Tibial nerve (tissue), 4 donors: Measurements from ENCODE around the gene CLIC2. TPM values are rescaled to one million over a fixed set of nuclear protein-coding genes. Genes with fewer than 3 reads are reported as not detected.

Source experiments
- DNase-seq, 2 donors: peaks; one replicate each; pipeline ENCODE4 v3.0.0-alpha.2; 2019; ENCODE audit warnings: low spot score in 2 of 2
- H3K27ac ChIP-seq, 4 donors: fragments of 200-600 bp; sonication (generic) in 3 of 4; one replicate each; pipeline ENCODE4 v1.5.1; 2017 to 2019; ENCODE audit warnings: mild to moderate bottlenecking in 1 of 4
- H3K27me3 ChIP-seq, 2 donors: fragments of 200-600 bp; sonication (generic) in 1 of 2; one replicate each; pipeline versions ENCODE4 v1.5.1 to v1.6.0; 2017 to 2019
- H3K36me3 ChIP-seq, 3 donors: fragments of 200-600 bp; sonication (generic); one replicate each; pipeline ENCODE4 v1.5.1; 2018 to 2019
- H3K4me1 ChIP-seq, 4 donors: fragments of 200-600 bp; sonication (generic) in 3 of 4; one replicate each; pipeline ENCODE4 v1.5.1; 2017 to 2019
- H3K4me3 ChIP-seq, 4 donors: fragments of 200-600 bp; sonication (generic) in 3 of 4; one replicate each; pipeline ENCODE4 v1.5.1; 2017 to 2019; ENCODE audit warnings: mild to moderate bottlenecking in 1 of 4, moderate library complexity in 1 of 4
- H3K9me3 ChIP-seq, 4 donors: fragments of 200-600 bp; sonication (generic) in 3 of 4; one replicate each; pipeline ENCODE4 v1.5.1; 2017 to 2019
- EP300 ChIP-seq, 2 donors: sonication (generic); formaldehyde crosslinking; IDR thresholded peaks; one replicate each; pipeline ENCODE4 v1.6.1; 2017; ENCODE audit warnings: antibody characterized with exemption in 2 of 2, mild to moderate bottlenecking in 1 of 2
- POLR2A ChIP-seq, 2 donors: fragments of 450-650 bp; IDR thresholded peaks; one replicate each; pipeline ENCODE4 v1.6.1; 2017; ENCODE audit warnings: antibody characterized with exemption in 2 of 2, mild to moderate bottlenecking in 2 of 2, moderate library complexity in 2 of 2
- WGBS, 2 donors: methylation state at CpG; one replicate each; pipeline ENCODE4 v1.1.5; 2018; 5-methylcytosine and 5-hydroxymethylcytosine counted together
- total RNA-seq, 4 donors: library from RNA; depleted of rRNA; stranded (reverse); fragments of >200 nt; gene quantifications; one replicate each; pipeline ENCODE4 v1.1.0, GENCODE V29; 2016
- TF ChIP-seq, protein P1 (sequence below), 5 experiments: fragments of 200-600 bp in 3 of 5; fragments of 450-650 bp in 2 of 5; sonication (generic) in 3 of 5; IDR thresholded peaks; one replicate each; pipeline ENCODE4 v1.5.1; 2016 to 2019; ENCODE audit warnings: antibody characterized with exemption in 5 of 5, mild to moderate bottlenecking in 3 of 5, moderate library complexity in 2 of 5

Gene CLIC2
- total RNA-seq, 4 donors from 2014 or later, result 12.0 to 21.6 (median 18.3) TPM

DNA sequence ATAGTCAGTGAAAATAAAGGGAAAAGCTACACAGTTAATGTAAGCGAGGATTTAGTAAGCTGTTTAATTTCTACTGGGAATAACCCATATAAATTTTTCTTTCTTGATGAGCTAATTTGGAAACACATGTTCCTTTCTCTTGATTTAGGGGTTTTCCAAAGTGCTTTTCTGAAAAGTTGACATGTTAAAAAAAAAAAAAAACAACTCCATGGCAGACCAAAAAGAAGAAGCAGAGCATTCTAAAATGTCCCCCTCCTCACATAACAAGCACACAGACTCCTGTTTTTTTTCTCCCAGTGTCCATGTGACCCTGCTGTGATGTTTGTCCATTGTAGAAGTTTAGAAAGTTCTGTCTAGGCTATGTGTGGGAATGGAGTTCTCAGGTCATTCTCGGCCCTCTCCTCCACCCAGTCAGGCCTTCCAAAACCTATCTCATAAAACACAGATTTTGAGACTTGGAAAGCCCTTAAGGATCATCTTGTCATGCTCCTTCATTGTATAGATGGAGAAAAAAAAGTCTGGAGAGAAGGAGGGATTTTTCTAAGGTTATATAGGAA is 792 bp downstream of the CLIC2 start:
- H3K27ac ChIP-seq, result peak overlapping the region in 3 of 4 donors; percentile 26 to 73 (median 70)
- WGBS, 2 donors, result 36 to 57% methylated on average over 2 of the region's 2 CpGs

DNA sequence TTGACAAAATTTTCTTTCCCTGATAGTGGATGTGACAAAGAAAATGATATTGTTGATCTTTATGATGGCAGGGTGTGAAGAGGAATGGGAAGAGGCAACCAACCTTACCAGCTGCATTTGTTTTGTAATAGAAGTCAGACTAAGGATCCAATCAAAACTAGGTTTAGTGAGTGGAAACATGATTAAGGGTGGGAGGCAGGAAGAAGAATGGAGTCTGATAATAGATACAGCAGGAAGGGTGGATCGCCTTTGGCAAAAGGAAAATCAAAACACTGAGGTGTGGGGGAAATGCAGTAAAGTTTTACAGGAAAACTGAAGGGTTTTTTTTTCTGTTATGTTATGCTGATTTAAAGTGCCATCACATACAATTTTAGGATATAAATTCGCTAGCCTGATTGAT is 3.4 kb downstream of the CLIC2 start:
- H3K27ac ChIP-seq, result no peak overlapping the region
- H3K9me3 ChIP-seq, result peaks cover 0 to 5% (median 0%) of the 10 kb centered on the region in 4 donors
- H3K27me3 ChIP-seq, result no peaks in the 10 kb centered on the region
- H3K36me3 ChIP-seq, result no peaks in the 10 kb centered on the region
- no peak for DNase-seq
- TF ChIP-seq, protein P1, sequence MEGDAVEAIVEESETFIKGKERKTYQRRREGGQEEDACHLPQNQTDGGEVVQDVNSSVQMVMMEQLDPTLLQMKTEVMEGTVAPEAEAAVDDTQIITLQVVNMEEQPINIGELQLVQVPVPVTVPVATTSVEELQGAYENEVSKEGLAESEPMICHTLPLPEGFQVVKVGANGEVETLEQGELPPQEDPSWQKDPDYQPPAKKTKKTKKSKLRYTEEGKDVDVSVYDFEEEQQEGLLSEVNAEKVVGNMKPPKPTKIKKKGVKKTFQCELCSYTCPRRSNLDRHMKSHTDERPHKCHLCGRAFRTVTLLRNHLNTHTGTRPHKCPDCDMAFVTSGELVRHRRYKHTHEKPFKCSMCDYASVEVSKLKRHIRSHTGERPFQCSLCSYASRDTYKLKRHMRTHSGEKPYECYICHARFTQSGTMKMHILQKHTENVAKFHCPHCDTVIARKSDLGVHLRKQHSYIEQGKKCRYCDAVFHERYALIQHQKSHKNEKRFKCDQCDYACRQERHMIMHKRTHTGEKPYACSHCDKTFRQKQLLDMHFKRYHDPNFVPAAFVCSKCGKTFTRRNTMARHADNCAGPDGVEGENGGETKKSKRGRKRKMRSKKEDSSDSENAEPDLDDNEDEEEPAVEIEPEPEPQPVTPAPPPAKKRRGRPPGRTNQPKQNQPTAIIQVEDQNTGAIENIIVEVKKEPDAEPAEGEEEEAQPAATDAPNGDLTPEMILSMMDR (IDR thresholded peaks at IDR 0.05), result no peak
- TF ChIP-seq POLR2A (IDR thresholded peaks at IDR 0.05) (no peak), EP300 (IDR thresholded peaks at IDR 0.05) (no peak)
- WGBS, 2 donors, result 44 to 82% methylated on average over 2 of the region's 2 CpGs
- no peaks in the 10 kb centered on the region for H3K4me1 ChIP-seq
- H3K4me3 ChIP-seq, result peak overlapping the region in 1 of 4 donors; percentile 3

More for the DNA sequence above, 792 bp downstream of the CLIC2 start:
- peaks cover 0 to 1% (median 0%) of the 10 kb centered on the region in 4 donors for H3K9me3 ChIP-seq
- DNase-seq, result no peak
- TF ChIP-seq, protein P1 (IDR thresholded peaks at IDR 0.05), result no peak
- TF ChIP-seq EP300 (IDR thresholded peaks at IDR 0.05), result no peak
- TF ChIP-seq POLR2A (IDR thresholded peaks at IDR 0.05), result no peak
- H3K4me1 ChIP-seq, result no peaks in the 10 kb centered on the region
- H3K36me3 ChIP-seq, result no peaks in the 10 kb centered on the region
- H3K4me3 ChIP-seq, result peak overlapping the region in 2 of 4 donors; percentile 15 to 40
- H3K27me3 ChIP-seq, result no peaks in the 10 kb centered on the region

DNA sequence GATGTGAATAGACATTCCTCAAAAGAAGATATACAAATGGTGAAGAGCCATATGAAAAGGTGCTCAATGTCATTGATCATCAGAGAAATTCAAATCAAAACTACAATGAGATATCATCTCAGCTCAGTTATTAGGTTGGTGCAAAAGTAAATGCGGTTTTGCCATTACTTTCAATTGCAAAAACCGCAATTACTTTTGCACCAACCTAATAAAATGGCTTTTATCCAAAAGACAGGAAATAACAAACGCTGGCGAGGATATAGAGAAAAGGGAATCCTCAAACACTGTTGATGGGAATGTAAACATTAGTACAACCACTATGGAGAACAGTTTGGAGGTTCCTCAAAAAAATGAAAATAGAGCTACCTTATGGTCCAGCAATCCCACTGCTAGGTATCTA is 5.1 kb downstream of the CLIC2 start:
- Histone ChIP-seq H3K4me1 (no peaks in the 10 kb centered on the region), H3K9me3 (peaks cover 0 to 5% (median 0%) of the 10 kb centered on the region in 4 donors), H3K36me3 (no peaks in the 10 kb centered on the region), H3K4me3 (no peak overlapping the region), H3K27ac (no peak overlapping the region), H3K27me3 (no peaks in the 10 kb centered on the region)
- no peak for TF ChIP-seq EP300 (IDR thresholded peaks at IDR 0.05)
- TF ChIP-seq, protein P1 (IDR thresholded peaks at IDR 0.05), result no peak
- no peak for TF ChIP-seq POLR2A (IDR thresholded peaks at IDR 0.05)
- 62 to 90% methylated on average over 4 of the region's 4 CpGs for WGBS, 2 donors
- no peak for DNase-seq

DNA sequence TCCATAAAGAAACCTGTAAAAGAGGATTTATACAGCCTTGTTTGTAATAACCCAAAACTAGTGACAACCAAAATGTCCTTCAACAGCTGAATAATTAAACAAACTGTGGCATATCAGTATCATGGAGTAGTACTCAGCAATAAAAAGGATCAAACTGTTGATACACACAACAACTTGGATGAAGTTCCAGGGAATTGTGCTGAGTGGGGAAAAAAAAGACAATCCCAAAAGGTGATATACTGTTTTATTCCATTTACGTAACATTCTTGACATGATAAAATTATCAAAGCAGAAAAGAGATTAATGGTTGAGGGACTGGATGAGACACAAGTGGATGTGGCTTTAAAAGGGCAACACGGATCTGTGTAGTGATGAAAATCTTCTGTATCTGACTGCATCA is 7.8 kb downstream of the CLIC2 start:
- Histone ChIP-seq H3K27me3 (no peaks in the 10 kb centered on the region), H3K36me3 (no peaks in the 10 kb centered on the region), H3K9me3 (peaks cover 0 to 5% (median 0%) of the 10 kb centered on the region in 4 donors), H3K27ac (no peak overlapping the region), H3K4me1 (no peaks in the 10 kb centered on the region), H3K4me3 (no peak overlapping the region)
- TF ChIP-seq EP300 (IDR thresholded peaks at IDR 0.05) (no peak), POLR2A (IDR thresholded peaks at IDR 0.05) (no peak)
- TF ChIP-seq, protein P1 (IDR thresholded peaks at IDR 0.05), result no peak
- DNase-seq, result no peak
- WGBS, 2 donors, result 82 to 89% methylated on average over 2 of the region's 2 CpGs

DNA sequence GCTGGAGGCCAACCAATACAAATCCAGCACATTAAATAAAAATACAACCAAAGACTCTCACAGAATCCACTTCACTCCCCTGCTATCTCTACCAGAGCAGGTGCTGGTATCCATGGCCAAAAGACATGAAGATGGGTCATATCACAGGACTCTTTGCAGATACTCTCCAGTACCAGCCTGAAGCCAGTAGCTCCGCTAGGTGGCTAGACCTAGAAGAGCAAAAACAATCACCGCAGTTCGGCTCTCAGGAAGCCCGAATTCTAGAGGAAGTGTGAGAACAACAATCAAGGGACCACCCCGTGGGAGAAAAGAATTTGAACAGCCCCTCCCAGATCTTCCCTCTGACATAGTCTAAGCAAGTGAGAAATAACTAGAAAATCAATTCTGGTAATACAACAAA is 20.2 kb downstream of the CLIC2 start:
- Histone ChIP-seq H3K4me1 (no peaks in the 10 kb centered on the region), H3K4me3 (no peak overlapping the region), H3K9me3 (peaks cover 0 to 28% (median 3%) of the 10 kb centered on the region in 4 donors), H3K36me3 (no peaks in the 10 kb centered on the region), H3K27me3 (no peaks in the 10 kb centered on the region), H3K27ac (no peak overlapping the region)
- TF ChIP-seq EP300 (IDR thresholded peaks at IDR 0.05) (no peak), POLR2A (IDR thresholded peaks at IDR 0.05) (no peak)
- TF ChIP-seq, protein P1 (IDR thresholded peaks at IDR 0.05), result no peak
- no peak for DNase-seq
- WGBS, 2 donors, result 74 to 81% methylated on average over 5 of the region's 5 CpGs
